Heart left ventricle (tissue), 16 donors: ENCODE results near the gene KCNIP3. TPM values are rescaled to one million over a fixed set of nuclear protein-coding genes. Genes with fewer than 3 reads are reported as not detected.

Source experiments
- ATAC-seq, 4 donors: fragments of 200-7000 bp; cut with Tn5 transposase; one replicate each; pipeline ENCODE4 v1.9.1; 2020 to 2022; ENCODE audit warnings: moderate library complexity in 4 of 4, mild to moderate bottlenecking in 3 of 4, moderate number of reproducible peaks in 1 of 4
- DNase-seq, 5 donors: peaks; one replicate each; pipeline ENCODE4 v3.0.0-alpha.2; 2020
- H3K27ac ChIP-seq, 12 donors: fragments of 200-600 bp; sonication (generic) in 4 of 12; one replicate each; pipeline versions ENCODE4 v1.5.0 to v1.8.0; 2016 to 2022; ENCODE audit warnings: mild to moderate bottlenecking in 2 of 12
- H3K27me3 ChIP-seq, 9 donors: fragments of 200-600 bp; sonication (generic) in 2 of 9; one replicate each; pipeline versions ENCODE4 v1.5.1 to v1.8.0; 2016 to 2022; ENCODE audit warnings: mild to moderate bottlenecking in 3 of 9
- H3K36me3 ChIP-seq, 9 donors: fragments of 200-600 bp; sonication (generic) in 2 of 9; one replicate each; pipeline versions ENCODE4 v1.5.0 to v1.8.0; 2018 to 2022; ENCODE audit warnings: mild to moderate bottlenecking in 2 of 9
- H3K4me1 ChIP-seq, 12 donors: fragments of 200-600 bp; sonication (generic) in 4 of 12; one replicate each; pipeline versions ENCODE4 v1.5.0 to v1.8.0; 2016 to 2022; ENCODE audit warnings: mild to moderate bottlenecking in 3 of 12
- H3K4me3 ChIP-seq, 12 donors: fragments of 200-600 bp; sonication (generic) in 4 of 12; one replicate each; pipeline versions ENCODE4 v1.5.0 to v1.8.0; 2017 to 2022; ENCODE audit warnings: mild to moderate bottlenecking in 9 of 12, moderate library complexity in 4 of 12
- H3K9me3 ChIP-seq, 12 donors: fragments of 200-600 bp; sonication (generic) in 4 of 12; one replicate each; pipeline versions ENCODE4 v1.5.0 to v1.8.0; 2016 to 2022; ENCODE audit warnings: mild to moderate bottlenecking in 1 of 12
- CTCF ChIP-seq, 12 donors: fragments of 200-600 bp; sonication (generic) in 4 of 12; IDR thresholded peaks; one replicate each; pipeline versions ENCODE4 v1.5.0 to v1.8.0; 2018 to 2022; ENCODE audit warnings: antibody characterized with exemption in 12 of 12, mild to moderate bottlenecking in 5 of 12
- POLR2A ChIP-seq, 2 donors: fragments of 450-650 bp; IDR thresholded peaks; one replicate each; pipeline ENCODE4 v1.6.1; 2017; ENCODE audit warnings: antibody characterized with exemption in 2 of 2, mild to moderate bottlenecking in 2 of 2, moderate library complexity in 2 of 2
- WGBS, 4 donors: extraction: QIAGEN DNeasy Blood & Tissue Kit in 2 of 4; methylation state at CpG; one replicate each; pipeline versions ENCODE4 v1.1.5 to v1.1.7; 2013 to 2018; 5-methylcytosine and 5-hydroxymethylcytosine counted together
- intact Hi-C, 10 donors: fragments of 100-400 bp; cut with DNase I; formaldehyde crosslinking; loops; one replicate each; pipeline versions ENCODE4 v1.11.1 to v1.14.2; 2022
- polyA plus RNA-seq, 2 donors: library from polyadenylated mRNA; stranded (reverse); fragments of 200-250 nt; gene quantifications; one replicate each; pipeline ENCODE4 v1.2.3, GENCODE V29; 2013
- total RNA-seq, 9 donors: library from RNA; depleted of rRNA in 2 of 9; stranded (reverse); fragments of >200 nt in 2 of 9; fragmentation: NEBNext Ultra II Directional in 3 of 9; extraction: Animal tissue kit (Norgen Biotek cat#: 25700) in 3 of 9; gene quantifications; one replicate each; pipeline versions ENCODE4 v1.1.0 to v1.2.4, GENCODE V29; 2016 to 2023
- donor health status: ischemic (EF 13 %, LVEDD 7.1; RV severe dilation, severe dysfunction).
- donor health status: healthy with polysubstance abuse.
- donor health status: DM: no; HTN: yes; CAD: no.
- donor health status: DM: no; HTN: no; CAD: no.
- donor health status: ischemic (EF 25% LVEDD 6.9; RV normal size, moderate dysfunction).
- donor health status: ischemic (EF 25% LVEDD 5.7; RV mildly dilated, moderate dysfunction).
- donor health status: healthy.
- donor health status: DM: yes; HTN: yes; CAD: no.
- donor health status: ischemic (EF 35%, LVEDD 5.7; RV mildly dilated, moderate dysfunction).
- donor health status: nonischemic (EF 11% LVEDD 7.7; RV severe dilation, severe dysfunction).
- donor health status: DM: yes; HTN: yes; CAD: no.
- donor health status: PGD.
- donor health status: ischemic (EF 29% LVEDD 5.4; RV normal size, mild dysfunction).
- donor health status: nonischemic (EF 23%, LVEDD 6.1; RV moderate dilation, normal function).

The KCNIP3 gene
- total and polyA plus RNA-seq, 11 donors = 2.7 to 8.3 (median 4.0) TPM

DNA sequence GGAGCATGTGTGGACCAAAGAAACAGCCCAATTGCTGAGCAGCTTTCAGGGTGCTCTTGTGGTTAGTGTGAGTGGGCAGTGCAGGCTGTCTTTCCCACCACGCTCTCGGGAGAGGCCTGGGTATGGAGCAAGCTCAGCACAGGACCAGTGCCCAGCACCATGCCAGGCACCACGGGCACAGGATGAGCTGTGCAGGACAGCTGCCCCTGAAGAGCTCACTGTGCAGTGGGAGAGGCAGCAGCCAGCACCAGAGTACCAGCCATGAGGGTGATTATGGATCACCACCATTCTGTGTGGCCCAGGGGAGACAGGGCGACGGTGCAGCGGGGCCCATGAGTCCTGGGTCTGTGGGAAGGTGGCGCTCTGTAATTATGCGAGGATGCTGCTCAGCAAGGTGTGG, 75.7 kb downstream of the KCNIP3 start:
- Histone ChIP-seq H3K27ac (no peak overlapping the region), H3K36me3 (peaks cover 0 to 9% (median 0%) of the 10 kb centered on the region in 9 donors), H3K27me3 (no peaks in the 10 kb centered on the region), H3K4me1 (no peaks in the 10 kb centered on the region), H3K9me3 (peaks cover 0 to 9% (median 0%) of the 10 kb centered on the region in 12 donors), H3K4me3 (no peak overlapping the region)
- TF ChIP-seq POLR2A (IDR thresholded peaks at IDR 0.05) (no peak), CTCF (IDR thresholded peaks at IDR 0.05) (no peak)
- DNase-seq (no peak), ATAC-seq (no peak)
- 89 to 91% (median 90%) methylated on average over 7 to 8 of the region's 8 CpGs for WGBS, 4 donors
- intact Hi-C loops = no loop called here

DNA sequence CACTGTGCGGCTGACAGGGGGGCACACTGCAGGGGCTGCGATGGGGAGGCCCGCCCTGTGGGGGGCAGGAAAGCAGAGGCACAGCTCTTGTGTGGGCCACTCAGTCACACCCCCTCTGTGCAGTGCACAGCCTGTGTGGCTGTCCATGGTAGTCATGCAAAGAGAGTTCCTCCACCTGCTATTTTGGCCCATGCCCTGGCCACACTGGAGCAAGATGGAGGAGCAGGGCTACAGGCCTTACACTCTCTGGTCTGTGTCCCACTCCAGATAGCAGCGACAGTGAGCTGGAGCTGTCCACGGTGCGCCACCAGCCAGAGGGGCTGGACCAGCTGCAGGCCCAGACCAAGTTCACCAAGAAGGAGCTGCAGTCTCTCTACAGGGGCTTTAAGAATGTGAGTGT, 76.9 kb downstream of the KCNIP3 start:
- TF ChIP-seq CTCF (IDR thresholded peaks at IDR 0.05) = no peak
- TF ChIP-seq POLR2A (IDR thresholded peaks at IDR 0.05) = no peak
- ATAC-seq (no peak), DNase-seq (no peak)
- 78 to 92% (median 85%) methylated on average over 6 of the region's 6 CpGs for WGBS, 4 donors
- Histone ChIP-seq H3K4me1 (no peaks in the 10 kb centered on the region), H3K36me3 (peaks cover 0 to 12% (median 0%) of the 10 kb centered on the region in 9 donors), H3K9me3 (peaks cover 0 to 9% (median 0%) of the 10 kb centered on the region in 12 donors), H3K27me3 (no peaks in the 10 kb centered on the region), H3K27ac (no peak overlapping the region), H3K4me3 (no peak overlapping the region)
- intact Hi-C loops = no loop called here

DNA sequence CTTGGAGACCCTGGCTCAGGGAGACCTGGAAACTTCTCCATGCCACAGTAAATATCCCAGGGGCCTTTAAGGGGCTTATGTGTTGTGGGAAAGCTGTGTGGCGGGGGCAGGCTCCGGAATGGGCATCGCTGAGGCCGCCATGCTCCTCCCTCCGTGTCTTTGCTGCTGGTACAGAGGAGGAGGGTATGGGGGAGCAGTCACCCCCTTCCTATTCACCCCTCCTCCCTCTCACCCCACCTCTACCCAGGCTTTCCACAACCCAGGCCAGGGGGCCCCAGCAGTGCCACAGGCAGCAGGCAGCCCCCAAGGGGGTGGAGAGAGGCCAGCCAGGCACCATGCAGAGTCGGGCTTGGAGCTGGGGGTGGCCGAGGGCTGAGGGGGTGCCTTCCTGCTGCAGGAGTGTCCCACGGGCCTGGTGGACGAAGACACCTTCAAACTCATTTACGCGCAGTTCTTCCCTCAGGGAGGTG, 77.3 kb downstream of the KCNIP3 start:
- DNase-seq (no peak), ATAC-seq (no peak)
- intact Hi-C loops = no loop called here
- TF ChIP-seq POLR2A (IDR thresholded peaks at IDR 0.05) (no peak), CTCF (IDR thresholded peaks at IDR 0.05) (no peak)
- Histone ChIP-seq H3K27me3 (no peaks in the 10 kb centered on the region), H3K4me3 (no peak overlapping the region), H3K4me1 (no peaks in the 10 kb centered on the region), H3K9me3 (peaks cover 0 to 9% (median 0%) of the 10 kb centered on the region in 12 donors), H3K36me3 (peaks cover 0 to 12% (median 0%) of the 10 kb centered on the region in 9 donors), H3K27ac (no peak overlapping the region)
- WGBS, 4 donors = 91 to 96% (median 93%) methylated on average over 5 to 11 of the region's 11 CpGs

- TF ChIP-seq POLR2A (IDR thresholded peaks at IDR 0.05) (no peak), CTCF (IDR thresholded peaks at IDR 0.05) (no peak)
- Histone ChIP-seq H3K4me1 (no peaks in the 10 kb centered on the region), H3K36me3 (peaks cover 0 to 12% (median 0%) of the 10 kb centered on the region in 9 donors), H3K4me3 (no peak overlapping the region), H3K9me3 (peaks cover 0 to 9% (median 0%) of the 10 kb centered on the region in 12 donors), H3K27ac (no peak overlapping the region), H3K27me3 (no peaks in the 10 kb centered on the region)
- DNase-seq = no peak
- 69 to 80% (median 72%) methylated on average over 13 to 15 of the region's 15 CpGs for WGBS, 4 donors
- intact Hi-C loops = no loop called here
- ATAC-seq = no peak
These were observed 77.8 kb downstream of the KCNIP3 start for GRCh38 chr2:95374921-95375471.
